HG02763 (cell line): Measurements from ENCODE around the gene MAPK1.

Experiments
- ATAC-seq: cut with Tn5 transposase; IDR thresholded peaks from one replicate; pipeline ENCODE4 v1.9.1; 2021; ENCODE audit warnings: mild to moderate bottlenecking, moderate library complexity; ENCODE audit not compliant: unreplicated experiment

Gene MAPK1

DNA sequence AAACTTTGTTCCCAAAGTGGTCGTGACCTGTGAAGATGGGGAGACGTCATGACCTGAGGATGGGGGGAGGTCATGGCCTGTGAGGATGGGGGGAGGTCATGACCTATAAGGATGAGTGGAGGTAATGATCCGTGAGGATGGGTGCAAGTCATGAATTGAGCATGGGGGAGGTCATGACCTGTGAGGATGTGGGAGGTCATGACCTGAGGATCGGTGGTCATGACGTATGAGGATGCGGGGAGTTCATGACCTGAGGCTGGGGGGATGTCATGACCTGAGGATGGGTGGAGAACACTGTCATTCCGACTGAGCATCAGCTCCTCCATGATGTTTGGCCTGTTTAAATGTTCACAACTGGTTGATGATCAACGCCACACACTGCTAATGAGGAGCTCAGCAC is 157.8 kb downstream of the MAPK1 start:
- ATAC-seq = no peak

DNA sequence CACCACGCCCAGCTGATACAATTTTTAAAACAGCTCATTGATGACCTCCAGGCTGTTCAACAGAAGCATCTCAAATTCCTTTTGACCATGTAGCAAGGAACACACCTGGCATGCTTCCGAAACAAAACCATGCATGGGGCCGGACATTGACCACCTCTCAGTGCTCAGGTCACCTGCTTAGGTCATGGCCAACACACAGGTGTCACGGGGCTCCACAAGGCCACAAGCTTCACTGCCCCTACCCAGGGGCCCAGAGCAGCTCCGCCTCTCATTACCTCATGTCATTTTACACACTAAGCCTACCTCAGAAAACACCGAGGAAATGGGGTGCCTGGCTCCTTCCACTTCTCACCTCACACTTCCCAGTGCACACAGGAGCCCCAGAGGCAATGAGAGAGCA is 158.5 kb downstream of the MAPK1 start:
- no peak for ATAC-seq

DNA sequence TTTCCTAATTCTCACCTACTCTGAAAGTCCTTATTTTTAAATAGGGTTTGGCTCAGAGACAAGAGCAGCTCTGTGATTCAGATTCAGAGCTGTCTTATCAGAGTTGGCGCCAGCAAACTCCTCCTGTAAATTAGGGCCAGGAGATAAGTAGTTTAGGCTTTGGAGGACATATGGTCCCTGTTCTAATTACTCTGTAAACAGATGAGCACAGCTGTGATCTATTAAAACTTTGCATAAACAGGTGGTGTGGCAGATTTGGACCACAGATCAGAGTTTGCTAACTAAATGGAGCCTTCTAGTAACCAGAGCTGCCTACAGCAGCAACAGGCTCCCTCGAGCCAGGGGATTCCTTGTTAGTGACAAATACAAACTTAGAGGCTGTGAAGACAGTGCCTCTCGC is 159.8 kb downstream of the MAPK1 start:
- no peak for ATAC-seq
